ENCODE results near the gene ZDHHC12.

GRCh38 chr9:128757602-128758001, 33.7 kb upstream of the ZDHHC12 start:
- TF ChIP-seq EZH2 (IDR thresholded peaks at IDR 0.05; ENCODE audit: insufficient read depth, poor library complexity, severe bottlenecking) (no peak), EZH2phosphoT487 (IDR thresholded peaks at IDR 0.05; ENCODE audit: insufficient read depth, low read depth) (no peak)

Data from GM23248 (cell line).